Adrenal gland (tissue), 12 donors: ENCODE measurements around the gene LIF. TPM values are rescaled to one million over a fixed set of nuclear protein-coding genes. Genes with fewer than 3 reads are reported as not detected.
A peak's percentile ranks its signal among the peaks of the same experiment; 100 is the strongest.

ENCODE experiments used
- DNase-seq, 7 donors: peaks; one replicate each; pipeline ENCODE4 v3.0.0-alpha.2; 2019 to 2020
- H3K27ac ChIP-seq, 5 donors: fragments of 200-600 bp; sonication (generic) in 4 of 5; 1 replicate in 3 of 5; 2 replicates in 2 of 5; pipeline versions ENCODE4 v1.5.1 to v1.8.0; 2016 to 2020; ENCODE audit warnings: mild to moderate bottlenecking in 1 of 5
- H3K27me3 ChIP-seq: fragments of 200-600 bp; 2 replicates; pipeline ENCODE4 v1.8.0; 2021
- H3K36me3 ChIP-seq, 2 donors: fragments of 200-600 bp; replicated peaks in 1 of 2; 1 replicate in 1 of 2; 2 replicates in 1 of 2; pipeline versions ENCODE4 v1.5.1 to v1.8.0; 2018 to 2022
- H3K4me1 ChIP-seq, 2 donors: fragments of 200-600 bp; replicated peaks in 1 of 2; 1 replicate in 1 of 2; 2 replicates in 1 of 2; pipeline versions ENCODE4 v1.5.1 to v1.8.0; 2018 to 2021
- H3K4me3 ChIP-seq, 4 donors: fragments of 200-600 bp; sonication (generic) in 3 of 4; one replicate each; pipeline ENCODE4 v1.5.1; 2016 to 2018
- H3K9me3 ChIP-seq, 3 donors: fragments of 200-600 bp; sonication (generic) in 1 of 3; replicated peaks in 1 of 3; 1 replicate in 2 of 3; 2 replicates in 1 of 3; pipeline versions ENCODE4 v1.5.1 to v1.8.0; 2016 to 2021
- CTCF ChIP-seq, 6 experiments: fragments of 450-650 bp in 4 of 6; fragments of 200-600 bp in 2 of 6; sonication (generic) in 1 of 6; IDR thresholded peaks; 1 replicate in 5 of 6; 2 replicates in 1 of 6; pipeline versions ENCODE4 v1.5.1 to v1.8.0; 2016 to 2021; ENCODE audit warnings: antibody characterized with exemption in 6 of 6, mild to moderate bottlenecking in 2 of 6, moderate library complexity in 1 of 6
- POLR2A ChIP-seq, 2 donors: fragments of 450-650 bp; IDR thresholded peaks; one replicate each; pipeline ENCODE4 v1.6.1; 2017; ENCODE audit warnings: antibody characterized with exemption in 2 of 2, mild to moderate bottlenecking in 2 of 2, moderate library complexity in 1 of 2
- WGBS, 4 donors: extraction: QIAGEN DNeasy Blood & Tissue Kit in 2 of 4; methylation state at CpG; one replicate each; pipeline versions ENCODE4 v1.1.5 to v1.1.7; 2013 to 2017; 5-methylcytosine and 5-hydroxymethylcytosine counted together
- intact Hi-C, 2 donors: fragments of 100-400 bp; cut with DNase I; formaldehyde crosslinking; loops; one replicate each; pipeline versions ENCODE4 v1.14.1 to v1.15.0; 2022 to 2023
- polyA plus RNA-seq, 3 donors: library from polyadenylated mRNA; stranded (reverse); fragments of 200-250 nt in 2 of 3; fragments of 350-450 nt in 1 of 3; fragmentation: Illumina TruSeq in 1 of 3; extraction: RNeasy Lipid Tissue Mini Kit (QIAGEN cat#74804) in 1 of 3; gene quantifications; one replicate each; pipeline ENCODE4 v1.2.3, GENCODE V29; 2013 to 2014
- total RNA-seq, 9 donors: library from RNA; depleted of rRNA in 4 of 9; stranded (reverse); fragments of >200 nt in 4 of 9; fragments of 120-200 nt in 1 of 9; fragmentation: NEBNext Ultra II Directional in 1 of 9; extraction: Animal tissue kit (Norgen Biotek cat#: 25700) in 1 of 9; gene quantifications; one replicate each; pipeline versions ENCODE4 v1.1.0 to v1.2.4, GENCODE V29; 2013 to 2023
- donor health status: healthy with polysubstance abuse.
- donor health status: Bipolar disorder and iron deficiency.
- donor health status: DM: yes; HTN: yes; CAD: no.
- donor health status: DM: no; HTN: no; CAD: no.
- donor health status: DM: no; HTN: no; CAD: no.
- donor health status: DM: yes; HTN: yes; CAD: no.

Gene LIF
- total and polyA plus RNA-seq, 12 donors: 0.06 to 9.3 (median 1.5) TPM

DNA sequence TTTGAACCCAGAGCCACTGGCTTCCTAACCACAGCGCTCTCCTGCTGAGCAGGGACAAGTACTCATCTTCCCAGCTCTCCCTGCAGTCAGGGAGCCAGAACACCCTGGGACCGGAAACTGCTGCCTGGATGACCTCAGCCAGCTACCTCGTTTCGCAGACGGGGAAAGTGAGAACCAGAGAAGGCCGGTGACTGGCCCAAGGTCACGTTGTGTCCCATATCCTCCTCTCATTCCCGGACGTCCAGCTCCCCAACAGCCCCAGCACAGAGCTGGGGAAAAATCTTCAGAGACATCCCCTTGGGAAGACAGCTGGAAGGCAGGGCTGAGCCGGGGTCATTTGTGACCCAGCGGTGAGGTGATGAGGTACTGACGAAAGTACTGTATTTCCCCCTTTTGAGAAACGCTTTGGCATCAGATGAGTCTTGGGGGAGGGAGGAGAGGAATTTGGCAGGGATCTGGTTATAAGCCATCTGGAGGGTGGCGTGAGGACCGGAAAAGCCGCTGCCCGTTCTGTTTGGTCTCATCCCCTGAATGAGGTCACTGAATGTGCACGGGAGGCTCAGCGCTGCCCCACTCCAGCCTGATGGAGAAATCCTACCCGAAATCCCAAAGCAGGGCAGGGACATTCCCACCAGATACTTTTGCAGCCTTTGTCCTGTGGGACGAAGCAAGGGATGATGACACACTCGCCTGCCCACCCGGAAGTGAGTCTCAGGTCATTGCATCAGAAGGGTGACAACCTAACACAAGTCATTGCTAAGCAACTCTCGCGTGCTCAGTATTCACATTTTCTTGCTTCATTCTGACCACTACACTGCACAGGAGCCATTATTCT, 41.1 kb downstream of the LIF start:
- Histone ChIP-seq H3K27ac (peak overlapping the region in 1 of 5 donors; percentile 72), H3K36me3 (no peaks in the 10 kb centered on the region), H3K27me3 (no peaks in the 10 kb centered on the region), H3K4me3 (no peak overlapping the region), H3K4me1 (peaks cover 0 to 13% of the 10 kb centered on the region in 2 donors), H3K9me3 (no peaks in the 10 kb centered on the region)
- TF ChIP-seq CTCF (IDR thresholded peaks at IDR 0.05): no peak
- TF ChIP-seq POLR2A (IDR thresholded peaks at IDR 0.05): no peak
- intact Hi-C loops: no loop called here
- DNase-seq: peak in 5 of 7 donors; percentile 38 to 57 (median 53)
- 61 to 63% (median 62%) methylated on average over 22 to 25 of the region's 25 CpGs for WGBS, 4 donors

DNA sequence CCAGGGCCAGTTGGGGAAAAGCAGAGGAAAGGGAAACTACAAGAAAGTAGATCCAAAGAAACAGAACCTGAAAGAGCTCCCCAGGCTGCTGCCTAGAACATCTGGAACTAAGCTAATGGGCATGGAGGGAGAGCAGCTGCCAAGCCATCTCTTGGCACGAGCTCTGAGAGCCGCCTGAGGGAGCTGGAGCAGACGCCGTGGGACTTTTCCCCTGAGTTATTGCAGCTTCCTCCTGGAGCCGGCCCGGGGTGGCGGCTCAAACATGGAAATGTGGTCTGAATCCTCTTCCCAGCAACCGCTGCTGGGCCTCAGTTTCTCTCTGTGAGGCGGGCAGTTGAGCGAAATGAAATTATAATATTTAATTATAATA, 41.8 kb downstream of the LIF start:
- no peak overlapping the region for H3K4me3 ChIP-seq
- H3K27me3 ChIP-seq: no peaks in the 10 kb centered on the region
- peaks cover 0 to 13% of the 10 kb centered on the region in 2 donors for H3K4me1 ChIP-seq
- TF ChIP-seq POLR2A (IDR thresholded peaks at IDR 0.05): no peak
- no peak for TF ChIP-seq CTCF (IDR thresholded peaks at IDR 0.05)
- peak in 1 of 7 donors; percentile 46 for DNase-seq
- H3K9me3 ChIP-seq: no peaks in the 10 kb centered on the region
- H3K36me3 ChIP-seq: no peaks in the 10 kb centered on the region
- intact Hi-C loops: no loop called here
- H3K27ac ChIP-seq: no peak overlapping the region
- 64 to 82% (median 75%) methylated on average over 7 to 10 of the region's 10 CpGs for WGBS, 4 donors

DNA sequence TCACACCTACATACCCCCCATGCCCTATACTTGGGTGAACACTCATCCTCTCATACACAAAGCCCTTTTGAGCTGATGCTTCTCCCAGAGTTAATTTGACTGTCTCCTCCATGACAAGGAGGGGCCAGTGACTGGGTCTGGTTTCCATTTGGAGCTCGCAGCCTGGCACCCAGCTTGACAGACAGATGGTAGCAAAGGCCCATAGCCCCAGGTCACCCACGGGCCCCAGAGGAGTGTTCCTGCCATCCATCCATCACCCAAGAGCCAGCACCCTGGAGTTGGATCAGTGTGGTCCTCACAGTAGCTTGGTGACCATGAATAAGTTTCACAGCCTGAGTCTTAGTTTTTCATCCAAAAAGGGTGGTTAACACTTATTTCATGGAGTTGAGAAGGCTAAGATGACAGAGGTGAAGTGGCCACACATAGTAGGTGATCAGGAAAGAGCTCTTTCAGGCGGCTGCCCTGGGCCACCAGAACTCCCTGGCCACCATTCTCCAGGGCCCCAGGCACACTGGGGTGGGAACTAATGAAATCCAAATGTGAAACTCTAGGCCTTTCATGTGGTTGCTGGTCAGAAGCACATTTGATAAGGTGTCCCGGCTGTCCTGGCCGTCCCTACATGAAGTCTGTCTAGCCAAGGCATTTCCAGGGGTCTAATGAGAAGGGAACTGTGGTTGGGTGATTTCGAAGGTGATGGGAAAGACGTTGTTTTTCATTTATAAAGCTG, 42.4 kb downstream of the LIF start:
- Histone ChIP-seq H3K36me3 (no peaks in the 10 kb centered on the region), H3K27ac (no peak overlapping the region), H3K9me3 (no peaks in the 10 kb centered on the region), H3K4me1 (peaks cover 0 to 10% of the 10 kb centered on the region in 2 donors), H3K27me3 (no peaks in the 10 kb centered on the region), H3K4me3 (no peak overlapping the region)
- intact Hi-C loops: no loop called here
- TF ChIP-seq CTCF (IDR thresholded peaks at IDR 0.05): no peak
- TF ChIP-seq POLR2A (IDR thresholded peaks at IDR 0.05): no peak
- DNase-seq: peak in 1 of 7 donors; percentile 28
- 76 to 82% (median 77%) methylated on average over 7 of the region's 7 CpGs for WGBS, 4 donors

- DNase-seq: peak in 1 of 7 donors; percentile 30
- H3K36me3 ChIP-seq: no peaks in the 10 kb centered on the region
- 65 to 79% (median 74%) methylated on average over 5 to 9 of the region's 9 CpGs for WGBS, 4 donors
- no peak for TF ChIP-seq CTCF (IDR thresholded peaks at IDR 0.05)
- no peak for TF ChIP-seq POLR2A (IDR thresholded peaks at IDR 0.05)
- intact Hi-C loops: no loop called here
- no peaks in the 10 kb centered on the region for H3K4me1 ChIP-seq
- no peak overlapping the region for H3K27ac ChIP-seq
- H3K4me3 ChIP-seq: no peak overlapping the region
- H3K27me3 ChIP-seq: no peaks in the 10 kb centered on the region
- no peaks in the 10 kb centered on the region for H3K9me3 ChIP-seq
Observed at GRCh38 chr22:30202531-30203006, 44.0 kb downstream of the LIF start.
